HCT116 (cell line): ENCODE results near the gene FADD.
"Not testable (repeated sequence)": the region's sequence is repeated elsewhere in the genome, so short reads cannot be mapped to it uniquely, and the experiment has no call there.

Source experiments
- ATF3 ChIP-seq: IDR thresholded peaks from 2 replicates; pipeline ENCODE4 v1.6.1; 2012
- CEBPB ChIP-seq: IDR thresholded peaks from 2 replicates; pipeline ENCODE4 v1.6.1; 2012; ENCODE audit warnings: low read depth
- CTCF ChIP-seq, 3 experiments: fragments of 200-600 bp in 1 of 3; sonication (generic) in 1 of 3; IDR thresholded peaks in 2 of 3; conservative IDR thresholded peaks in 1 of 3; 2 replicates each; pipeline ENCODE4 v1.5.1; 2012 to 2017; ENCODE audit warnings: low read depth in 2 of 3, low read length in 2 of 3, antibody characterized with exemption in 1 of 3, borderline replicate concordance in 1 of 3, control low read depth in 1 of 3, mild to moderate bottlenecking in 1 of 3, mixed read lengths in 1 of 3, mixed run types in 1 of 3, moderate library complexity in 1 of 3; ENCODE audit not compliant: insufficient read depth in 1 of 3
- EGR1 ChIP-seq: IDR thresholded peaks from 2 replicates; pipeline ENCODE4 v1.6.1; 2012; ENCODE audit warnings: low read depth
- EZH2phosphoT487 ChIP-seq: fragments of 200-600 bp; IDR thresholded peaks from 2 replicates; pipeline ENCODE4 v1.6.1; 2018; ENCODE audit warnings: antibody characterized with exemption, borderline replicate concordance
- JUND ChIP-seq: IDR thresholded peaks from 2 replicates; pipeline ENCODE4 v1.6.1; 2012
- POLR2A ChIP-seq: IDR thresholded peaks from 2 replicates; pipeline ENCODE4 v1.7.0; 2011; ENCODE audit warnings: borderline replicate concordance; ENCODE audit not compliant: insufficient read depth, insufficient read length; ENCODE audit errors: extremely low read depth
- POLR2AphosphoS5 ChIP-seq: IDR thresholded peaks from 2 replicates; pipeline ENCODE4 v1.6.1; 2011; ENCODE audit warnings: mild to moderate bottlenecking, low read depth, low read length, moderate library complexity

DNA sequence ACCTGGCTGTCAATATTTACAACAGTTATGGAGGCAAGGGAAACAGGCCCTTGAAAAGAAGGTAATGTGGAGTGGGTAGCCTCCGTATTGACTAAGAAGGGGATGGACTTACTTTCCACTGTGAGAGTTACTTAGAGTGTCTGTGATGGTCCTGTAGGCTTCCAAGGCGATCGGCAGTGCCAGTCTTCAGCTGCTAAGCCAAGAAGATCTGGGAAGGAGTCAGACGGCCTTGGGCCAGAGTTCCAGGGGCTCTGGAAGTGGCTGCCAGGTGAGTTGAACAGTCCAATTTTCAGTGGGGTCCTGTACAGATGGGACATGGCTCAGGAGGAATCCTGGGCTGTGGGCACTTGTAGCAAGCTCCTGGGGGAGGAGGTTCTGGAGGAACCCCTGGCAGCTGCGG is 14.3 kb downstream of the FADD start:
- not testable (repeated sequence) for TF ChIP-seq ATF3; EZH2phosphoT487; EGR1; POLR2A; CTCF (IDR thresholded peaks at IDR 0.05 in 2 of 3, conservative IDR thresholded peaks at IDR 0.05 in 1 of 3; ENCODE audit: borderline replicate concordance in 1 of 3, insufficient read depth in 1 of 3, low read depth in 2 of 3, low read length in 2 of 3); CEBPB; POLR2AphosphoS5; JUND
